GM12801 (cell line): ENCODE data around the gene ANTXRL.

Experiments used
- TF ChIP-seq, protein P1 (sequence below): IDR thresholded peaks from one replicate; pipeline ENCODE4 v1.5.1; 2011; ENCODE audit warnings: control low read depth; ENCODE audit not compliant: insufficient read length; ENCODE audit errors: extremely low read depth

ANTXRL gene

DNA sequence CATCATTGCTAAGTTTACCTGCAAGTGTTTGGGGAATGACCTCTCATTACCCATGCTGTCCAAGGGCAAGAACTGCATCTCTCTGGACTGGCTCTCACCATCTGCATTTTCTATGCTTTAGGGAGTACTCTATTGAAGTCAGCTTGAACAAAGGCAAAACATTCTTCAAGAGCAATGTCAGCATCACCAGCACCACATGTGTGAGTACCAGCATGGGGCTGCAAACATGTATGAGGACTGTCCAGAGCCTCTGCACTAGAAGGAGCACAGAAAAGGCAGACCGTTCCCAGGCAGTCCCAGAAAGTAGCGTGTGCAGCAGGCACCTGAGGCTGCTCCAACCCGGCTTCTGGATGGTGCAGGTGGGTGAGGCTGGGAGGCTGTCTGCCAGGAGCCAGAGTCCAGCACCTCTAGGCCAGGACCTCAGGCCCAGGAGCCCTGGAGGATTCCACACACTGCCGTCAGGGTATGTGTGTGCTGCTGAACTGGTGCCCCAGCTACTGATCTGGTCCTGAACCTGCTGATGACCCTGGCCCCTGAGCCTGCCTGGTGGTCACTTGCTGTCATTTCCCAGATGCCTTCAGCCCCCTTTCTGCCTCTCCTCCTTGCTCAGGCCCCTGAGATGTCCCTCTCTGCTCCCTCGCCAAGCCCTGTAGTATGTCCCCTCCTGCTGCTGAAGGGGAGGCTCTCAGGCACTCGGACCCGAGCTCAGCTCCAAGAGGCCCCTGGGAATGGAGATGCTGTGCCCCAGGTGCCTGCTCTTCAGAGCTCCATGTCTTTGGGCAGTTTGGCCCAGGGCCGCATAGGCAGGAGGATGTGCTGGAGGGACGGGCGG lies 20.7 kb downstream of the ANTXRL start:
- TF ChIP-seq, protein P1, sequence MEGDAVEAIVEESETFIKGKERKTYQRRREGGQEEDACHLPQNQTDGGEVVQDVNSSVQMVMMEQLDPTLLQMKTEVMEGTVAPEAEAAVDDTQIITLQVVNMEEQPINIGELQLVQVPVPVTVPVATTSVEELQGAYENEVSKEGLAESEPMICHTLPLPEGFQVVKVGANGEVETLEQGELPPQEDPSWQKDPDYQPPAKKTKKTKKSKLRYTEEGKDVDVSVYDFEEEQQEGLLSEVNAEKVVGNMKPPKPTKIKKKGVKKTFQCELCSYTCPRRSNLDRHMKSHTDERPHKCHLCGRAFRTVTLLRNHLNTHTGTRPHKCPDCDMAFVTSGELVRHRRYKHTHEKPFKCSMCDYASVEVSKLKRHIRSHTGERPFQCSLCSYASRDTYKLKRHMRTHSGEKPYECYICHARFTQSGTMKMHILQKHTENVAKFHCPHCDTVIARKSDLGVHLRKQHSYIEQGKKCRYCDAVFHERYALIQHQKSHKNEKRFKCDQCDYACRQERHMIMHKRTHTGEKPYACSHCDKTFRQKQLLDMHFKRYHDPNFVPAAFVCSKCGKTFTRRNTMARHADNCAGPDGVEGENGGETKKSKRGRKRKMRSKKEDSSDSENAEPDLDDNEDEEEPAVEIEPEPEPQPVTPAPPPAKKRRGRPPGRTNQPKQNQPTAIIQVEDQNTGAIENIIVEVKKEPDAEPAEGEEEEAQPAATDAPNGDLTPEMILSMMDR: no peak

DNA sequence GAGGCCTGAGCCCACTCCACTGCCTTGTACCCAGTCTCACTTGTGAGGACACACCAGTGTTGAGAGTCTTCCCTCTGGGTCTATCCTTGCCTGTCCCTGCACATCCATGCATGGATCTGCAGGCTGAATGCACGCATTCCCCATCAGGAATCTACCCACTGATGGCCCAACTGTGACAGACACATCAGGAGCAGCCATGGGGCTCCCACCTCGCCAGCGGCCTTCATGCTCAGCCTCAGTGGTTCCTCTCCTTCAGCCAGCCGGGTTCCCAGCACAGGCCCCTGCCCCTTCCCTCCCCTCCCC lies 21.3 kb downstream of the ANTXRL start:
- TF ChIP-seq, protein P1: no peak

DNA sequence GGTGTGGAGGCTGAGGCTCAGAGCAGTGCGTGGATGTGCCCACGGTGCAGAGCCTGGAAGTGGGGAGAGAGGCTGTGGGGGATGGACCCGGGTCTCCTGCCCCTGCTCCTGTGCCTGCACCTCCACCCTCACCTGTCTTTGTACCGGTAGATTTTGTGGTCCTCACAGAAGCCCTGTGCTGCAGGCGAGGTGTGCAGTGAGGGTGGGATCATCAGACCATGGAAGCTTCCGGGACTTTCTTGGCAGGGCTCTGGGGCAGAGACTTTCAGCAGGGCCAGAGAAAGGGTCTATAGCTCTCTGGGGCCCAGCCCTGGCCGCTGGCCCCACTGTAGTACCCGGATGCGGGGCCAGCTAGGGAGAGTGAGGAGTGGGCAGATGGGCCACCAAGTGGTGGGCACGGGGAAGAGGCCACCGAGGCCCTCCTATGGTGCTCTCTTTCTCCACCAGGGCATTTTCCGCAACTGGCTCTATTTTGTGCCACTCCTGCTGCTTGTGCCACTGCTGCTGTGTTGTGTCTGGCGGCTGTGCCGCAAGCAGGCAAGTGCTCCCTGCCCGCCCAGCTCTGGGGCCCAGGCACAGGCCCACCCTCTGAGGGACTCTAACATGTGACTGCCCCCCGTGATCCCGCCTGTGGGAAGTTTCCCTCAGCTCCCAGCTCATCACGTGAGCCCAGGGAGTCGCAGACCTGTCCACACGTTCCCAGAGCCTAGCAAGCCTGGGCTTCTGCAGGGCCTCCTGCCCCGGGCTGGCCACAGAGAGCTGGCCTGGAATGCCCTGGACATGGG lies 22.1 kb downstream of the ANTXRL start:
- TF ChIP-seq, protein P1: no peak

GRCh38 chr10:46309511-46310142 lies 22.8 kb downstream of the ANTXRL start:
- TF ChIP-seq, protein P1: no peak

DNA sequence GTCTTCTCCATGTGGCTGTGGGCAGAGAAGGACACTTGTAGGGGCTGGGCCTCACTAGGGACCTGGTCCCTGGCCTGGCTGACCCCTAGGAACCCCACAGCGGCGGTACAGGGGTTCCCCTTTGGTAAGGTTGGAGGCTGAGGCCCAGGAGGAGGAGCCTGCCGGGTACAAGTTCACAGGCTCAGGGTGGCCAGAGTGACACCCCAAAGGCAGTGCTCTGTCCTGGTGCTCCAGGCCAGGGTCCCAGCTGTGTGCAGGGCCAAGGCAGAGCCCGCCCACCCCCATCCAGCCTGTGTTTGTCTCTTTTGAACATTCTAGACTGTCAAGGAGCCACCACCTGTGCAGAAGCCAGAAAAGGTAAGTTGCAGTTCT lies 23.3 kb downstream of the ANTXRL start:
- TF ChIP-seq, protein P1: no peak

GRCh38 chr10:46310851-46311250 lies 24.1 kb downstream of the ANTXRL start:
- TF ChIP-seq, protein P1: no peak

DNA sequence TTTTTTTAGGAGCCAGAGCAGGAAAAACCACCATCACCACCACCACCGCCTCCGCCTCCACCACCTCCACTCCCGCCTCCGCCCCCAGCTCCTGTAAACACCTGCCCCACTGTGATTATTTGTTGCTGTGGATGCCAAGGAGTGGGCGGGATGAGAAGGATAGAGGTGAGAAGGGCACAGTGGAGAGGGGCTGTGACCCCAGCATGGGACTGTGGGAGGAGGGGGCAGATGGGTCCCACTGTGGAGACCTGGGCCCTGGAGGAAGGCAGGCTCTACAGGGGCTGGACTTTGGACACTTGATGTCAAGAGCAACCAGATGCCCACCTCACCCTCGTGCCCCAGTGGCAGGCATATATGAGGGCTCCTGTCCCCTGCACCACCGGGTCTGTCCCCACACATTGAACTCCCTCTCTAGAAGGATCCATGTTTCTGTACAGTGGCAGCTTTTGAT lies 24.7 kb downstream of the ANTXRL start:
- TF ChIP-seq, protein P1: no peak
